ENCODE measurements around the gene TMEM223. TPM values are rescaled to one million over a fixed set of nuclear protein-coding genes. Genes with fewer than 3 reads are reported as not detected.
A peak's percentile ranks its signal among the peaks of the same experiment; 100 is the strongest.

Gene TMEM223
- total and polyA plus RNA-seq, 9 of the 15 experiments (the other 6 are each of a cell fraction or from before 2014, with no cell fraction given) = 5.9 to 34.5 (median 19.6) TPM

GRCh38 chr11:62771144-62772021, 20.4 kb downstream of the TMEM223 start, which contains the start of gene TAF6L (continued):
- TF ChIP-seq NR1H2 (CRISPR knock-in tag; IDR thresholded peaks at IDR 0.05) (no peak), MYC (IDR thresholded peaks at IDR 0.05; ENCODE audit: low read depth, low read length) (peak; percentile 73), MYC (CRISPR knock-in tag; IDR thresholded peaks at IDR 0.05; ENCODE audit: borderline replicate concordance, low read depth) (no peak), ARID1B (IDR thresholded peaks at IDR 0.05) (peak; percentile 52), TBL1XR1 (IDR thresholded peaks at IDR 0.05; ENCODE audit: low read length in 2 of 2) (no peak), ZNF655 (CRISPR knock-in tag; IDR thresholded peaks at IDR 0.05) (no peak), MNT (conservative IDR thresholded peaks at IDR 0.05) (peak; percentile 90 to 95), YY1 (IDR thresholded peaks at IDR 0.05; ENCODE audit: borderline replicate concordance in 1 of 3, control insufficient read depth in 1 of 3, extremely low read depth in 1 of 3, insufficient read depth in 3 of 3, insufficient read length in 1 of 3, insufficient replicate concordance in 2 of 3, low read depth in 1 of 3, low read length in 2 of 3) (no peak), GATA2 (CRISPR knock-in tag; IDR thresholded peaks at IDR 0.05) (no peak), ZC3H4 (CRISPR knock-in tag; IDR thresholded peaks at IDR 0.05; ENCODE audit: borderline replicate concordance) (no peak), ZNF551 (CRISPR knock-in tag; IDR thresholded peaks at IDR 0.05) (no peak), BDP1 (IDR thresholded peaks at IDR 0.05; ENCODE audit: insufficient read depth, insufficient read length) (no peak), NR4A1 (CRISPR knock-in tag; IDR thresholded peaks at IDR 0.05) (no peak), NR4A1 (tag; IDR thresholded peaks at IDR 0.05) (no peak), L3MBTL2 (IDR thresholded peaks at IDR 0.05) (peak; percentile 85), BCLAF1 (IDR thresholded peaks at IDR 0.05; ENCODE audit: borderline replicate concordance in 1 of 2, control insufficient read depth in 1 of 2, low read depth in 2 of 2, low read length in 1 of 2) (no peak), DACH1 (IDR thresholded peaks at IDR 0.05; ENCODE audit: partially characterized antibody) (no peak), TEAD2 (tag; IDR thresholded peaks at IDR 0.05) (no peak), SP2 (IDR thresholded peaks at IDR 0.05; ENCODE audit: extremely low read depth, low read depth, low read length, poor library complexity, severe bottlenecking) (no peak), ILF3 (IDR thresholded peaks at IDR 0.05; ENCODE audit: borderline replicate concordance) (no peak)

Data from K562 (cell line).